ENCODE measurements around the gene LTBP1. TPM values are rescaled to one million over a fixed set of nuclear protein-coding genes. Genes with fewer than 3 reads are reported as not detected.

LTBP1 gene
- total RNA-seq, 1 experiment from 2014 or later = 11.8 TPM

GRCh38 chr2:33425586-33426031, 478.9 kb downstream of the LTBP1 start:
- Histone ChIP-seq H3K9ac (ENCODE audit: low read length) (no peak overlapping the region), H4K20me1 (ENCODE audit: insufficient read depth, low read depth, low read length) (no peaks in the 10 kb centered on the region), H3K79me2 (ENCODE audit: low read length) (no peaks in the 10 kb centered on the region), H3K4me1 (ENCODE audit: low read length) (no peaks in the 10 kb centered on the region), H3K27ac (ENCODE audit: low read length) (no peak overlapping the region), H3K9me2 (replicated peaks; ENCODE audit: insufficient read depth, low read length) (no peaks in the 10 kb centered on the region), H3K4me2 (ENCODE audit: low read depth, low read length, poor library complexity, severe bottlenecking) (no peak overlapping the region), H3K27me3 (ENCODE audit: low read length) (no peaks in the 10 kb centered on the region), H3K4me3 (ENCODE audit: low read length) (no peak overlapping the region), H2AFZ (ENCODE audit: low read length) (no peak overlapping the region), H3K36me3 (ENCODE audit: insufficient read depth, low read length) (no peaks in the 10 kb centered on the region), H3K9me3 (ENCODE audit: low read length) (no peaks in the 10 kb centered on the region)
- no peak for DNase-seq

- DNase-seq = no peak
- H3K9ac ChIP-seq (ENCODE audit: low read length) = no peak overlapping the region
- no peak overlapping the region for H2AFZ ChIP-seq (ENCODE audit: low read length)
- no peak overlapping the region for H3K4me2 ChIP-seq (ENCODE audit: low read depth, low read length, poor library complexity, severe bottlenecking)
- H3K4me1 ChIP-seq (ENCODE audit: low read length) = no peaks in the 10 kb centered on the region
- no peaks in the 10 kb centered on the region for H3K9me2 ChIP-seq (replicated peaks; ENCODE audit: insufficient read depth, low read length)
- no peaks in the 10 kb centered on the region for H3K27me3 ChIP-seq (ENCODE audit: low read length)
- no peaks in the 10 kb centered on the region for H3K36me3 ChIP-seq (ENCODE audit: insufficient read depth, low read length)
- no peaks in the 10 kb centered on the region for H3K79me2 ChIP-seq (ENCODE audit: low read length)
- H3K27ac ChIP-seq (ENCODE audit: low read length) = no peak overlapping the region
- H3K4me3 ChIP-seq (ENCODE audit: low read length) = no peak overlapping the region
- no peaks in the 10 kb centered on the region for H4K20me1 ChIP-seq (ENCODE audit: insufficient read depth, low read depth, low read length)
- no peaks in the 10 kb centered on the region for H3K9me3 ChIP-seq (ENCODE audit: low read length)
Measured at GRCh38 chr2:33426666-33427231, 480.0 kb downstream of the LTBP1 start.

GRCh38 chr2:33430077-33430476, 483.3 kb downstream of the LTBP1 start:
- Histone ChIP-seq H3K4me1 (ENCODE audit: low read length) (no peaks in the 10 kb centered on the region), H3K36me3 (ENCODE audit: insufficient read depth, low read length) (no peaks in the 10 kb centered on the region), H3K4me3 (ENCODE audit: low read length) (no peak overlapping the region), H4K20me1 (ENCODE audit: insufficient read depth, low read depth, low read length) (no peaks in the 10 kb centered on the region), H3K27me3 (ENCODE audit: low read length) (no peaks in the 10 kb centered on the region), H3K9me2 (replicated peaks; ENCODE audit: insufficient read depth, low read length) (no peaks in the 10 kb centered on the region), H2AFZ (ENCODE audit: low read length) (no peak overlapping the region), H3K4me2 (ENCODE audit: low read depth, low read length, poor library complexity, severe bottlenecking) (no peak overlapping the region), H3K9me3 (ENCODE audit: low read length) (no peaks in the 10 kb centered on the region), H3K27ac (ENCODE audit: low read length) (no peak overlapping the region), H3K9ac (ENCODE audit: low read length) (no peak overlapping the region), H3K79me2 (ENCODE audit: low read length) (no peaks in the 10 kb centered on the region)
- no peak for DNase-seq

- no peak overlapping the region for H3K4me2 ChIP-seq (ENCODE audit: low read depth, low read length, poor library complexity, severe bottlenecking)
- H3K9me3 ChIP-seq (ENCODE audit: low read length) = no peaks in the 10 kb centered on the region
- no peaks in the 10 kb centered on the region for H3K4me1 ChIP-seq (ENCODE audit: low read length)
- no peak for DNase-seq
- H4K20me1 ChIP-seq (ENCODE audit: insufficient read depth, low read depth, low read length) = no peaks in the 10 kb centered on the region
- H3K27ac ChIP-seq (ENCODE audit: low read length) = no peak overlapping the region
- no peak overlapping the region for H2AFZ ChIP-seq (ENCODE audit: low read length)
- H3K4me3 ChIP-seq (ENCODE audit: low read length) = no peak overlapping the region
- no peaks in the 10 kb centered on the region for H3K9me2 ChIP-seq (replicated peaks; ENCODE audit: insufficient read depth, low read length)
- no peaks in the 10 kb centered on the region for H3K79me2 ChIP-seq (ENCODE audit: low read length)
- H3K27me3 ChIP-seq (ENCODE audit: low read length) = no peaks in the 10 kb centered on the region
- H3K9ac ChIP-seq (ENCODE audit: low read length) = no peak overlapping the region
- no peaks in the 10 kb centered on the region for H3K36me3 ChIP-seq (ENCODE audit: insufficient read depth, low read length)
Measured at GRCh38 chr2:33430856-33431255, 484.1 kb downstream of the LTBP1 start.

- H3K79me2 ChIP-seq (ENCODE audit: low read length) = no peaks in the 10 kb centered on the region
Measured at GRCh38 chr2:33432871-33433270, 486.1 kb downstream of the LTBP1 start.

GRCh38 chr2:33433279-33434235, 486.8 kb downstream of the LTBP1 start:
- H3K9ac ChIP-seq (ENCODE audit: low read length) = no peak overlapping the region
- no peak overlapping the region for H3K27ac ChIP-seq (ENCODE audit: low read length)
- no peaks in the 10 kb centered on the region for H3K27me3 ChIP-seq (ENCODE audit: low read length)
- H3K9me2 ChIP-seq (replicated peaks; ENCODE audit: insufficient read depth, low read length) = no peaks in the 10 kb centered on the region
- H3K36me3 ChIP-seq (ENCODE audit: insufficient read depth, low read length) = no peaks in the 10 kb centered on the region
- H2AFZ ChIP-seq (ENCODE audit: low read length) = no peak overlapping the region
- no peaks in the 10 kb centered on the region for H3K9me3 ChIP-seq (ENCODE audit: low read length)
- no peaks in the 10 kb centered on the region for H3K4me1 ChIP-seq (ENCODE audit: low read length)
- no peaks in the 10 kb centered on the region for H3K79me2 ChIP-seq (ENCODE audit: low read length)
- no peak overlapping the region for H3K4me2 ChIP-seq (ENCODE audit: low read depth, low read length, poor library complexity, severe bottlenecking)
- no peak overlapping the region for H3K4me3 ChIP-seq (ENCODE audit: low read length)
- H4K20me1 ChIP-seq (ENCODE audit: insufficient read depth, low read depth, low read length) = no peaks in the 10 kb centered on the region
- no peak for DNase-seq

More at GRCh38 chr2:33432871-33433270, 486.1 kb downstream of the LTBP1 start:
- H4K20me1 ChIP-seq (ENCODE audit: insufficient read depth, low read depth, low read length) = no peaks in the 10 kb centered on the region
- no peak overlapping the region for H3K4me2 ChIP-seq (ENCODE audit: low read depth, low read length, poor library complexity, severe bottlenecking)
- no peak overlapping the region for H3K9ac ChIP-seq (ENCODE audit: low read length)
- H3K9me3 ChIP-seq (ENCODE audit: low read length) = no peaks in the 10 kb centered on the region
- H3K36me3 ChIP-seq (ENCODE audit: insufficient read depth, low read length) = no peaks in the 10 kb centered on the region
- H2AFZ ChIP-seq (ENCODE audit: low read length) = no peak overlapping the region
- DNase-seq = no peak
- no peaks in the 10 kb centered on the region for H3K27me3 ChIP-seq (ENCODE audit: low read length)
- no peaks in the 10 kb centered on the region for H3K4me1 ChIP-seq (ENCODE audit: low read length)
- H3K4me3 ChIP-seq (ENCODE audit: low read length) = no peak overlapping the region
- no peaks in the 10 kb centered on the region for H3K9me2 ChIP-seq (replicated peaks; ENCODE audit: insufficient read depth, low read length)
- no peak overlapping the region for H3K27ac ChIP-seq (ENCODE audit: low read length)

- Histone ChIP-seq H3K9me3 (ENCODE audit: low read length) (no peaks in the 10 kb centered on the region), H3K79me2 (ENCODE audit: low read length) (no peaks in the 10 kb centered on the region), H3K4me3 (ENCODE audit: low read length) (no peak overlapping the region), H2AFZ (ENCODE audit: low read length) (no peak overlapping the region), H3K27me3 (ENCODE audit: low read length) (no peaks in the 10 kb centered on the region), H4K20me1 (ENCODE audit: insufficient read depth, low read depth, low read length) (no peaks in the 10 kb centered on the region), H3K9me2 (replicated peaks; ENCODE audit: insufficient read depth, low read length) (no peaks in the 10 kb centered on the region), H3K36me3 (ENCODE audit: insufficient read depth, low read length) (no peaks in the 10 kb centered on the region), H3K9ac (ENCODE audit: low read length) (no peak overlapping the region), H3K27ac (ENCODE audit: low read length) (no peak overlapping the region), H3K4me1 (ENCODE audit: low read length) (no peaks in the 10 kb centered on the region), H3K4me2 (ENCODE audit: low read depth, low read length, poor library complexity, severe bottlenecking) (no peak overlapping the region)
- DNase-seq = no peak
Measured at GRCh38 chr2:33435518-33435917, 488.8 kb downstream of the LTBP1 start.

GRCh38 chr2:33436083-33436482, 489.3 kb downstream of the LTBP1 start:
- no peak overlapping the region for H2AFZ ChIP-seq (ENCODE audit: low read length)
- no peaks in the 10 kb centered on the region for H3K9me2 ChIP-seq (replicated peaks; ENCODE audit: insufficient read depth, low read length)
- no peak for DNase-seq
- no peak overlapping the region for H3K9ac ChIP-seq (ENCODE audit: low read length)
- H3K4me3 ChIP-seq (ENCODE audit: low read length) = no peak overlapping the region
- no peaks in the 10 kb centered on the region for H4K20me1 ChIP-seq (ENCODE audit: insufficient read depth, low read depth, low read length)
- H3K4me1 ChIP-seq (ENCODE audit: low read length) = no peaks in the 10 kb centered on the region
- H3K9me3 ChIP-seq (ENCODE audit: low read length) = no peaks in the 10 kb centered on the region
- H3K27me3 ChIP-seq (ENCODE audit: low read length) = no peaks in the 10 kb centered on the region
- H3K36me3 ChIP-seq (ENCODE audit: insufficient read depth, low read length) = no peaks in the 10 kb centered on the region
- no peak overlapping the region for H3K4me2 ChIP-seq (ENCODE audit: low read depth, low read length, poor library complexity, severe bottlenecking)
- no peaks in the 10 kb centered on the region for H3K79me2 ChIP-seq (ENCODE audit: low read length)
- no peak overlapping the region for H3K27ac ChIP-seq (ENCODE audit: low read length)
